Measurements from ENCODE around the gene RELA.
"Not testable (repeated sequence)": the region's sequence is repeated elsewhere in the genome, so short reads cannot be mapped to it uniquely, and the experiment has no call there.

The RELA gene

GRCh38 chr11:65672180-65672860 lies 9.6 kb upstream of the RELA start:
- no peak for DNase-seq (ENCODE audit: low read depth in 2 of 2, low spot score in 1 of 2)

- DNase-seq (ENCODE audit: low read depth in 2 of 2, low spot score in 1 of 2): no peak
These were observed 1.0 kb upstream of the RELA start for GRCh38 chr11:65663639-65664200.

- DNase-seq (ENCODE audit: low read depth in 2 of 2, low spot score in 1 of 2): no peak
These were observed 393 bp downstream of the RELA start for GRCh38 chr11:65662247-65662798.

GRCh38 chr11:65661599-65662246 lies 993 bp downstream of the RELA start:
- DNase-seq (ENCODE audit: low read depth in 2 of 2, low spot score in 1 of 2): no peak

GRCh38 chr11:65660908-65661307 lies 1.8 kb downstream of the RELA start:
- DNase-seq (ENCODE audit: low read depth in 2 of 2, low spot score in 1 of 2): not testable (repeated sequence)

GRCh38 chr11:65660038-65660437 lies 2.7 kb downstream of the RELA start:
- DNase-seq (ENCODE audit: low read depth in 2 of 2, low spot score in 1 of 2): no peak

- DNase-seq (ENCODE audit: low read depth in 2 of 2, low spot score in 1 of 2): no peak
These were observed 4.3 kb downstream of the RELA start for GRCh38 chr11:65658174-65659021.

- no peak for DNase-seq (ENCODE audit: low read depth in 2 of 2, low spot score in 1 of 2)
These were observed 5.3 kb downstream of the RELA start for GRCh38 chr11:65657426-65657825.

GRCh38 chr11:65655570-65656332 lies 7.0 kb downstream of the RELA start:
- no peak for DNase-seq (ENCODE audit: low read depth in 2 of 2, low spot score in 1 of 2)

GRCh38 chr11:65654375-65655349 lies 8.1 kb downstream of the RELA start:
- DNase-seq (ENCODE audit: low read depth in 2 of 2, low spot score in 1 of 2): no peak

- no peak for DNase-seq (ENCODE audit: low read depth in 2 of 2, low spot score in 1 of 2)
These were observed 9.2 kb downstream of the RELA start for GRCh38 chr11:65653229-65654225.

- peak; percentile 91 to 96 for DNase-seq (ENCODE audit: low read depth in 2 of 2, low spot score in 1 of 2)
These were observed 10.0 kb downstream of the RELA start for GRCh38 chr11:65652511-65653228.

GRCh38 chr11:65651589-65652510 lies 10.9 kb downstream of the RELA start:
- DNase-seq (ENCODE audit: low read depth in 2 of 2, low spot score in 1 of 2): no peak

- DNase-seq (ENCODE audit: low read depth in 2 of 2, low spot score in 1 of 2): no peak
These were observed 11.5 kb downstream of the RELA start for GRCh38 chr11:65651339-65651588.

GRCh38 chr11:65650547-65651338 lies 12.0 kb downstream of the RELA start:
- no peak for DNase-seq (ENCODE audit: low read depth in 2 of 2, low spot score in 1 of 2)

Measured in stimulated activated CD8-positive, alpha-beta memory T cell treated with anti-CD3 and anti-CD28 coated beads, Interleukin-4, amount 100 ng/mL, for 4 hours (primary cell).